NOMO-1 treated with dmso at 0.1 percent for 144 hours (cell line): ENCODE results near the gene HOXD12.

Experiments
- DNase-seq: peaks from one replicate; lab custom pipeline; 2025; ENCODE audit not compliant: unreplicated experiment; lab: John Stamatoyannopoulos, UW

The HOXD12 gene

GRCh38 chr2:176099728-176100546 is at the start of gene HOXD12:
Gene HOXD12, plus strand, starts transcription at chr2:176099795. Its CDS starts 7 bp downstream, at chr2:176099802.
- DNase-seq, result no peak

- DNase-seq, result no peak
Measured at GRCh38 chr2:176056406-176056805, 43.2 kb upstream of the HOXD12 start.

- DNase-seq, result no peak
Measured at GRCh38 chr2:176063958-176064357, 35.6 kb upstream of the HOXD12 start.

GRCh38 chr2:176066645-176067588 is 32.7 kb upstream of the HOXD12 start:
- DNase-seq, result no peak

- no peak for DNase-seq
Measured at GRCh38 chr2:176067589-176068418, 31.8 kb upstream of the HOXD12 start.

GRCh38 chr2:176068419-176068832 is 31.2 kb upstream of the HOXD12 start:
- DNase-seq, result no peak

GRCh38 chr2:176071330-176072291 is 28.0 kb upstream of the HOXD12 start:
- no peak for DNase-seq

GRCh38 chr2:176072292-176072669 is 27.3 kb upstream of the HOXD12 start:
- no peak for DNase-seq

GRCh38 chr2:176072951-176073904 is 26.4 kb upstream of the HOXD12 start:
- DNase-seq, result no peak

- DNase-seq, result no peak
Measured at GRCh38 chr2:176074919-176075425, 24.6 kb upstream of the HOXD12 start.

- DNase-seq, result no peak
Measured at GRCh38 chr2:176075481-176075880, 24.1 kb upstream of the HOXD12 start.

- DNase-seq, result no peak
Measured at GRCh38 chr2:176076063-176076462, 23.5 kb upstream of the HOXD12 start.

- no peak for DNase-seq
Measured at GRCh38 chr2:176076796-176077195, 22.8 kb upstream of the HOXD12 start.

GRCh38 chr2:176078541-176079284 is 20.9 kb upstream of the HOXD12 start:
- DNase-seq, result no peak

GRCh38 chr2:176079285-176079830 is 20.2 kb upstream of the HOXD12 start:
- no peak for DNase-seq

- no peak for DNase-seq
Measured at GRCh38 chr2:176079831-176080539, 19.6 kb upstream of the HOXD12 start.
